ENCODE measurements around the gene CNOT11.

CNOT11 gene

GRCh38 chr2:101291973-101292372 lies 39.3 kb downstream of the CNOT11 start:
- no peak overlapping the region for H3K27ac ChIP-seq
- TF ChIP-seq, protein P1, sequence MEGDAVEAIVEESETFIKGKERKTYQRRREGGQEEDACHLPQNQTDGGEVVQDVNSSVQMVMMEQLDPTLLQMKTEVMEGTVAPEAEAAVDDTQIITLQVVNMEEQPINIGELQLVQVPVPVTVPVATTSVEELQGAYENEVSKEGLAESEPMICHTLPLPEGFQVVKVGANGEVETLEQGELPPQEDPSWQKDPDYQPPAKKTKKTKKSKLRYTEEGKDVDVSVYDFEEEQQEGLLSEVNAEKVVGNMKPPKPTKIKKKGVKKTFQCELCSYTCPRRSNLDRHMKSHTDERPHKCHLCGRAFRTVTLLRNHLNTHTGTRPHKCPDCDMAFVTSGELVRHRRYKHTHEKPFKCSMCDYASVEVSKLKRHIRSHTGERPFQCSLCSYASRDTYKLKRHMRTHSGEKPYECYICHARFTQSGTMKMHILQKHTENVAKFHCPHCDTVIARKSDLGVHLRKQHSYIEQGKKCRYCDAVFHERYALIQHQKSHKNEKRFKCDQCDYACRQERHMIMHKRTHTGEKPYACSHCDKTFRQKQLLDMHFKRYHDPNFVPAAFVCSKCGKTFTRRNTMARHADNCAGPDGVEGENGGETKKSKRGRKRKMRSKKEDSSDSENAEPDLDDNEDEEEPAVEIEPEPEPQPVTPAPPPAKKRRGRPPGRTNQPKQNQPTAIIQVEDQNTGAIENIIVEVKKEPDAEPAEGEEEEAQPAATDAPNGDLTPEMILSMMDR (conservative IDR thresholded peaks at IDR 0.05) = no peak
- no peak for TF ChIP-seq ZFX (IDR thresholded peaks at IDR 0.05)

DNA sequence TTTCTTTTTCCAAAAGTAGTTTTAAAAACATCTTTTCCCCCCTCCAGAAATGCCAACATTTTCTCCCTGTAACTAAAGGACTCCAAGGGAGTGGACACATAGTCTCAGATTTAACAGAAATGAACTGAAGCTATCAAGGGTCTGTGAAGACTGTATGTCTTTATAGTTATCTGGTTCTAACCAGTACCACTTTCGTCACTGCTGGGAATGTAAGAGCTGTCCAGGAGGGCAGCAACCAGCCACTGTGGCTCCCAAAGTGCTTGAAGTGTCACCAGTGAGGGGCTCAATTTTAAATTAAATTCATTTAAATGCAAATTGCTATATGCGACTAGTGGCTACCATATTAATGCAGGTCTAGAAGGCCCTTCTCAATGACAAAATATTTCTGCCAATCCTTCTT lies 40.9 kb downstream of the CNOT11 start:
- TF ChIP-seq, protein P1 (conservative IDR thresholded peaks at IDR 0.05) = no peak
- no peak for TF ChIP-seq ZFX (IDR thresholded peaks at IDR 0.05)
- no peak overlapping the region for H3K27ac ChIP-seq

DNA sequence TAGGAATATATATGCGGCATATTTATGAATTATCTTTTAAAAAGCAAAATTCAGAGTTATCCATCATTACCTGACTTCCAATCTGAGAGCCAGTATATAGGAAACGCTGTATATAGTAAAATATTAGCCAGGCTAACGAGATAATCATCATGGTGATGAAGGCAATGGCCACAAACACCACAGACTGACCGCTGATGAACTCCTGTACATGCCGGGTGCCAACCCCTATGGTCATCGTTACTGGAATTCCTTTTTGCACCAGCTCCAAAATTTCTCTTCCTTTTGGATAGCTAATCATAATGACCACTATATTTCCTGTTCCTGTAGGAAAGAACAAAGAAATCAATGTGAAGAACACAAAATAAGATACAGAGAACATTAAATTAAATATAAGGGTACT lies 42.2 kb downstream of the CNOT11 start:
- TF ChIP-seq ZFX (IDR thresholded peaks at IDR 0.05) = no peak
- TF ChIP-seq, protein P1 (conservative IDR thresholded peaks at IDR 0.05) = no peak
- no peak overlapping the region for H3K27ac ChIP-seq

DNA sequence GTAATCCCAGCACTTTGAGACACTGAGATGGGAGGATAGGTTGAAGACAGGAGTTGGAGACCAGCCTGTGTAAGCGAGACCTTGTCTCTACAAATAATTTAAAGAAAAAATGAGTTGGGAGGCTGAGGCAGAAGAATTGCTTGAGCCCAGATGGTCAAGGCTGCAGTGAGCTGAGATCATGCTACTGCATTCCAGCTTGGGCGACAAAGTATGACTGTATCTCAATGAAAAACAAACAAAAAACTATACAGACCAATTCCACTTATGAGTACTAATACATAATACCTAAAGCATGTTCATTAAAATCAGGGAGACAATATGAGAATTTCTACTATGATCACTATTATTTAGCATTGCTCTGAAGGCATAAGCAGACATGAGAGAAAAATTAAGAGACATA lies 43.2 kb downstream of the CNOT11 start:
- H3K27ac ChIP-seq = no peak overlapping the region
- TF ChIP-seq, protein P1 (conservative IDR thresholded peaks at IDR 0.05) = no peak
- no peak for TF ChIP-seq ZFX (IDR thresholded peaks at IDR 0.05)

DNA sequence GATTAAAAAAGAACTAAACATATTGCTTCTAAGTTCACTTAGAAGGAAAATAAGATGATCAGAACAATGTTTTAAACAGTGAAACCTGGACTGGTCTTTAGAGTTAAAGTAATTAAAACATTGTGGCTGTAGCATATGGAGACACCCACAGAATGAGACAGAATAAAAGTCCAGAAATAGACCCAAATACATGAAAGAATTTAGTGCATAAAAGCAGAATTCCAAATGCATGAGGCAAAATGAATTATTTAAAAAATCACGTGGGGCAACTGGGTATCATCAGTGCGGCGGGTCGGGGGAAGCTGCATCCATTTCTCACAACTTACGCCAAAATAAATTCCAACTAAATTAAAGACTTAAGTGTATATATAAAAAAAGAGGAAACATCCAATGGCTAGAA lies 43.7 kb downstream of the CNOT11 start:
- no peak overlapping the region for H3K27ac ChIP-seq
- TF ChIP-seq ZFX (IDR thresholded peaks at IDR 0.05) = no peak
- TF ChIP-seq, protein P1 (conservative IDR thresholded peaks at IDR 0.05) = no peak

DNA sequence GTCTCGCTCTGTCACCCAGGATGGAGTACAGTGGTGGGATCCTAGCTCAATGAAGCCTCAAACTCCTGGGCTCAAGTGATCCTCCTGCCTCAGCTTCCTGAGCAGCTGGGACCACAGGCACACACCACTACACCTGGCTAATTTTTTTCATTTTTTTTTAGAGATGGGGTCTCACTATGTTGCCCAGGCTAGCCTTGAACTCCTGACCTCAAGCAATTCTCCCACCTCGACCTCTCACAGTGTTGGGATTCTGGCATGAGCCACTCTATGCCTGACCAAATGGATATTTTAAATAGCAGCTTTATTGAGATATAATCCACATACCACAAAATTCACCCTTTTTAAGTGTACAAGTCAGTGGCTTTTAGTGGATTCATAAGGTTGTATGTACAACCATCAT lies 44.7 kb downstream of the CNOT11 start:
- no peak overlapping the region for H3K27ac ChIP-seq
- no peak for TF ChIP-seq ZFX (IDR thresholded peaks at IDR 0.05)
- TF ChIP-seq, protein P1 (conservative IDR thresholded peaks at IDR 0.05) = no peak

GRCh38 chr2:101299604-101300003 lies 46.9 kb downstream of the CNOT11 start:
- no peak for TF ChIP-seq ZFX (IDR thresholded peaks at IDR 0.05)
- TF ChIP-seq, protein P1 (conservative IDR thresholded peaks at IDR 0.05) = no peak
- H3K27ac ChIP-seq = no peak overlapping the region
